Midbrain (tissue), 1 donor: Measurements from ENCODE around the gene WDPCP.
A peak's percentile ranks its signal among the peaks of the same experiment; 100 is the strongest.
"Not testable (repeated sequence)": the region's sequence is repeated elsewhere in the genome, so short reads cannot be mapped to it uniquely, and the experiment has no call there.

Experiments used
- DNase-seq: peaks from one replicate; lab custom pipeline; 2025; lab: John Stamatoyannopoulos, UW

The WDPCP gene

GRCh38 chr2:63539416-63540162, 48.7 kb downstream of the WDPCP start:
- DNase-seq: no peak

GRCh38 chr2:63538390-63538789, 49.9 kb downstream of the WDPCP start:
- DNase-seq: no peak

DNA sequence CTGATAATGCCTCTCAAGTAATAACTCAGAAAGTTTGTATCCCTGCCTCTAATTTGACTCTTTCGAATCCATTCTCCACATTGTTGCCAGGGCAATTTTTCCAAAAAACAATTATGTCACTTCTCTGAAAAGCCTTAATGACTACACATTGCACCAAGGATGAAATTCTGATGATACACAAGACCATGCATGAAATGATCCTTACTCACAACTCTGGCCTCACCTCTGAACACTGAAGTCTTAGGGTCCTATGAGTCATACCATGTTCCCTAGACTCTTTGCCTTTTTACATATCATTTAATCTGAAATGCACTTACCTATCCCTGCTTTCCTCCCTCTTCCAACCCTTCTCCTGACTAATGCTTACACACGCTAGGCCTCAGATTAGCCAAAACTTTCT, 51.0 kb downstream of the WDPCP start:
- DNase-seq: no peak

DNA sequence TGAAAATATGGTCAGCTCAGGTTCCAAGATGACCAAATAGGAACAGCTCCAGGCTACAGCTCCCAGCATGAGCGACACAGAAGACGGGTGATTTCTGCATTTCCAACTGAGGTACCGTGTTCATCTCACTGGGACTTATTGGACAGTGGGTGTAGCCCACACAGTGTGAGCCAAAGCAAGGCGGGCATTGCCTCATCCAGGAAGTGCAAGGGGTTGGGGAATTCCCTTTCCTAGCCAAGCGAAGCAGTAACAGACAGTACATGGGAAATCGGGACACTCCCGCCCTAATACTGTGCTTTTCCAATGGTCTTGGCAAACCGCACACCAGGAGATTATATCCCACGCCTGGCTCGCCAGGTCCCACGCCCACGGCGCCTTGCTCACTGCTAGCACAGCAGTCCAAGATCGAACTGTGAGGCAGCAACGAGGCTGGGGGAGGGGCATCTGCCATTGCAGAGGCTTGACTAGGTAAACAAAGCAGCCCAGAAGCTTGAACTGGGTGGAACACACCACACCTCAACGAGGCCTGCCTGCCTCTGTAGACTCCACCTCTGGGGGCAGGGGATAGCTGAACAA, 57.5 kb downstream of the WDPCP start:
- DNase-seq: no peak

- no peak for DNase-seq
Measured at GRCh38 chr2:63525905-63526304, 62.4 kb downstream of the WDPCP start.

DNA sequence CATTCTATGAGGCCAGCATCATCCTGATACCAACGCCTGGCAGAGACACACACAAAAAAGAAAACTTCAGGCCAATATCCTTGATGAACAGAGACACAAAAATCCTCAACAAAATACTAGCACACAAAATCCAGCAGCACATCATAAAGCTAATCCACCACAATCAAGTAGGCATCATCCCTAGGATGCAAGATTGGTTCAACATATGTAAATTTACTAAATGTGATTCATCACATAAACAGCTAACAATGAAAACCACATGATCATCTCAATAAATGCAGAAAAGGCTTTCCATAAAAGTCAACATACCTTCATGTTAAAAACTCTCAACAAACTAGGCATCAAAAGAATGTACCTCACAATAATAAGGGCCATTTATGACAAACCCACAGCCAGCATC, 65.3 kb downstream of the WDPCP start:
- no peak for DNase-seq

- DNase-seq: no peak
Measured at GRCh38 chr2:63520793-63521192, 67.5 kb downstream of the WDPCP start.

DNA sequence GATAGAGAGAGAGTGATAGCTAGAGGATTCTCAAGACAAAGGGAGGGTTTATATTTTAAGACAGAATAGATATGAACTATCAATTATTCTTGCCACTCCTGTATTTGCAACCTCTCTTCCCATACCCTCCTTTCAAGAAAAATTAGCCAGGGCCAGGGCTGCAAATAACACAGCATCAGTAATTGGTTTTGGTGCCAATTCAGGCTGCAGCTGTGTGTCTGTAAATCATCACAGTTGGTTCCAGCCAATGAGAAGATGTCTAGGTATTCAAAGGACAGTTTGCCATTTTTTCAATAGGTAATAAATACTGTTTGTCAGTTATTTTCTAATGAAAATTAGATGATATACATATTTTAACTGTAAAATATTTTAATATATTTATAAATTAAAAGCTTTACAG, 73.5 kb downstream of the WDPCP start:
- no peak for DNase-seq

DNA sequence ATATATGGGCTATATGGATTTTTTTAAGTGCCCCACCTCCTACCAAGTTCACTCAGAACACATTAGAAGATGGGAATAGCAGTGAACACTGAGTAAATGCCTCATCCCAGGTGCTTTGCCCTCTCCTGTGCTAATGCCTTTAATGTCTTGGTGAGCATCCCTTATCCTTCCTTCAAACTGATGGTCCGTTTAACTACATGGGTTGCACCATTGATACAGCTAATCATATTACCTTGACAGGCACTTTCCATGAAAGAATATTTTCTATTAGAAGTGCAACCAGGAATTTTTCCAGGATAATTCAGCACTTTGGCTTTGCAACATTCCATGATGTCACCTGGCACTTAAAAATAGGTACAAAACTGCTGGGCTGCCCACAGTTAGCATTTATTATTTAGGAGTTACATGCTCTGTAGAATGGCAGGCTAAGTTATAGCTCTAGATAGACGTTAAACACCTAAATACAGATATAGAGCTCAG, 74.0 kb downstream of the WDPCP start:
- no peak for DNase-seq

GRCh38 chr2:63506320-63506719, 82.0 kb downstream of the WDPCP start:
- DNase-seq: no peak

GRCh38 chr2:63503818-63504217, 84.5 kb downstream of the WDPCP start:
- no peak for DNase-seq

DNA sequence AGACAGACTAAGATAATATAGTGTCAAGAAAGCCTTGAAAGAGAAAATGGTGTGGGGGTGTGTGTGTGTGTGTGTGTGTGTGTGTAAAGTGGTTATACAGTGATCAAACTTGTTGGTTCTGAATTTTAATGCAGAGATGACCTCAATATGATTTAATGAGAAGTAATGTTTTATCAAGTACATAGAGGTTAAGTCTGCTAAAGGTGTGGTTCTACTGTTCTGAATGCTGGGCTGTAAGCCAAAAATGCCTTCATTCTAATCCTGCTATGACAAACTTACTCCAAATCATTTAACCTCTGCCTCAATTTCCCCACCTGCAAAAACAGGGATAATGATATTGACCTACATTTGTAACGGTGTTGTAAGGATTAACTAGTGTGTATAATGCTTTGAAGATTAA, 87.9 kb downstream of the WDPCP start:
- no peak for DNase-seq

GRCh38 chr2:63497576-63497975, 90.7 kb downstream of the WDPCP start:
- no peak for DNase-seq

- no peak for DNase-seq
Measured at GRCh38 chr2:63494968-63495367, 93.3 kb downstream of the WDPCP start.

DNA sequence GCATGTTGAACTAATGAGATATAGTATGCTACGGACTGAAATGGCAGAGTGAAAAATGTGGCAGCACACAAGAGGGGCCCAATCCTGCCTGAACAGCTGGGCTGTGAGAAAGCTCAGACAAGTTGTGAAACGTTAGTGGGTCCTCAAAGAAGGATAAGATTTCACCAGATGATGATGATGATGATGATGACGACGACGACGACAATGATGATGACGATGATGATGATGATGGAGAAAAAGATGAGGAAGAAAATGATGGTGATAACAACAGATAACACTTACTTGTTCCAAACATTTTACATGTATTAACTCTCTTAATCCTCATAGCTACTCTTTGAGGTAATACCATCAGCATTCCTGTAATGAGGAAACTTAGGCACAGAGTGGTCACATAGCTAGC, 94.2 kb downstream of the WDPCP start:
- no peak for DNase-seq

DNA sequence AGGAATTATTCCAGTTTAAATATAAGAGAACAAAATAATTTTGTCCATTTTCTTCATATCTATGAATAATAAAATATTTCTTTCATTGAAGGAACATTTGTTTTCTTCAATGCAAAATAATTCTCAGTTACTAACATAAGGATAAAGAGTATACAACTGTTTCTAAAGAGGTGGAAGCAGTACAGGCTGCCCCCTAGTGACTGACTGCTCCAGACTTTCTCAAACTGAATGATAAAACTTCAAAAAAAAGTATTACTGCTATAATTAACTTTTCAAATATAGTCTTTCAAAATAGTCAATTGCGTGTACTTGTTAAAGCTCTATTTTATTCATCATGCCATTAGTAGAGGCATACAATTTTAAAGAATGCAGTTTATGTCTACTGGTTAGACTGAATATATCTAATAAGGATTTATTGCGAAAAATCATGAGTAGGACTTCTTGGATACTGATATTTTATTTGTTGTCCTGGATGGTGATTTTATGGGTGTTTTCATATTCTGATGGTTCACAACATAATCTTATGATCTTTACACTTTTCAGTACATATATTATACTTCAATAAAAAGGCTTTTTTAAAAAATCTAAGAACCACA, 100.1 kb downstream of the WDPCP start:
- peak; percentile 43 for DNase-seq

DNA sequence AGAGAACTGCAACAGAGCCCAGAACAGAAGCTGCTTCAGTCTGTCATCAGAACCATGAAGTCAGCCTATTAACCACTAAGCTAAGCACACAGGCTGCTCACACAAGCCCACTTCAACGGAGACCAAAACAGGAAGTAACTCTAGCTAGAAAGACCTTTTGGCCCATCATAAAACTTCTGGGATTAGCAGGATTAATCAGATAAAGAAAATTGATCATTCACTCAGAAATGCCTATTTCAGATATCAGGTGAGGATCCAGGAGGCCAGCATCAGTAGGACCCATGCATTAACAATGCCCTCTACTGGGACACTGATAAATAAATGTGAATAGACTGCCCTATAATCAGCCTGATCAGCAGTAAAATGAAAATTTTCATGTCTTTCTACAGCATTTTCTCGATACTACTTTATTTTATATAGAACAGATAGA, 101.4 kb downstream of the WDPCP start:
- peak; percentile 36 for DNase-seq

GRCh38 chr2:63484901-63485300, 103.4 kb downstream of the WDPCP start:
- DNase-seq: peak; percentile 38

GRCh38 chr2:63484481-63484880, 103.8 kb downstream of the WDPCP start:
- DNase-seq: peak; percentile 38

GRCh38 chr2:63477686-63478085, 110.6 kb downstream of the WDPCP start:
- no peak for DNase-seq

- DNase-seq: not testable (repeated sequence)
Measured at GRCh38 chr2:63469313-63469712, 119.0 kb downstream of the WDPCP start.

GRCh38 chr2:63465633-63466032, 122.6 kb downstream of the WDPCP start:
- DNase-seq: no peak

- no peak for DNase-seq
Measured at GRCh38 chr2:63463142-63463541, 125.1 kb downstream of the WDPCP start.
